NCI-H774 (cell line): ENCODE measurements around the gene DGKG.

Experiments used
- DNase-seq: peaks from one replicate; lab custom pipeline; 2025; lab: John Stamatoyannopoulos, UW

DGKG gene

DNA sequence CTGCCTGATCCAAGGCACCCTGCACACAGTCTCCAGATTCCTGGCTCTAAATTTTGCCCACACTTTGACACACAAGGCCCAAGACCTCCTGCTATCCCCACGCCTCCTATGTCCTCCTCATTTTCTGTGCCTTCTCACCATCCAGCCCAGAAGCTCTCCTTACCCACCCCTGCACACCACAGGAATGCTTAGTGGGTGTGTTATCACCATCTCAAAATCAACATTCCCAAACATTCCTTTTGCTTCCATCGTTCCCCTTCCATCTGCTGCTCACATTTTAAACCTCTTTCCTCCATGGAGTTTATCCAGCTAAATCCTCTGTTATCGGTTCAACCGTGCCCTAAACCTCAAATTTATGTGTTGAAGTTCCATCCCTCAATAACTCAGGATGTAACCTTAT is 43.9 kb downstream of the DGKG start:
- DNase-seq: no peak

DNA sequence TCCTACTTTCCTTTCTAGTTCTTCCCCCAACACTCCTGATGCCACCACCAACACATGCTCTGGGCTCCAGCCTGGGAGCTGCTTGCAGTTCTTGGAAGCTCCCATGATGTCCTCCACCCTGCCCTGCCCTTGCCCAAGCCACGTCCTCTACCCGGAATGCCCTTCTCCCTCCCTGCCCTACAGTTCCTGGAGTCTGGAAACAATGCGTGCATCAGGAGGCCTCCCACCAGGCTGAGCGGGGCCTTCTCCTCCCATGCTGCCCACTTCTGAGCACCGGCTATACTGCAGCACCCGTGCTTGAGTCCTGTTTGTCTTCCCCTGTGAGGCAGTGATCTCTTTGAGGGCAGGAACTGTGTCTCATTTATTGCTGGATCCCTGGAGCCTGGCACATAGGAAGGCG is 44.6 kb downstream of the DGKG start:
- no peak for DNase-seq

DNA sequence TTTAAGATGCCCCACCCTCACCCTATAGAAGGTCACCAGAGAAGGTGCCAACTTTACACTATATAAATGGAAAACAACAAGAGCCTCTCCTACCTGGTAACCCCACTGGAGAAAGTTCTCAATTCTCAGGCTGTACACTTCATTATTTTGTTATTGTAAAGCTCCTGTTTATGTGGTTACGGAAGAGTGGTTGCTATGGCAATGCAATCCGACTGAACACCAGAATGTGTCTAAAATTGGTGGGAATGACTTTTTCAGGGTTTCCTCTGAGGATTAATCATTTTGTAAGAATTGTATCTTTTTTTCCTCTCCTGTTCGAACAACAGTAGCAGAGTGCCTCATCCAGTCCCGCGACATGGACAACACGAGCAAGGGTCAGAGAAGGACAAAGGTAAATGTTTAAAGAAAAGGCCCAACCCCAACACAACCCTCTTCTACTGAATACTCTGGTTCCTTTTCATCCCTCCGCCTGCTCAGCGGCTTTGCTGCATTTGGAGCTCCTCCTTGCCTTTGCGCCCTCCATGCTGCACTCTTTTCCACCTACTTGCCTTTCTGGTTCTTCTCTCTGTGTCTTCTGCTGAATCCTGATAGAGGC is 45.3 kb downstream of the DGKG start:
- DNase-seq: no peak

DNA sequence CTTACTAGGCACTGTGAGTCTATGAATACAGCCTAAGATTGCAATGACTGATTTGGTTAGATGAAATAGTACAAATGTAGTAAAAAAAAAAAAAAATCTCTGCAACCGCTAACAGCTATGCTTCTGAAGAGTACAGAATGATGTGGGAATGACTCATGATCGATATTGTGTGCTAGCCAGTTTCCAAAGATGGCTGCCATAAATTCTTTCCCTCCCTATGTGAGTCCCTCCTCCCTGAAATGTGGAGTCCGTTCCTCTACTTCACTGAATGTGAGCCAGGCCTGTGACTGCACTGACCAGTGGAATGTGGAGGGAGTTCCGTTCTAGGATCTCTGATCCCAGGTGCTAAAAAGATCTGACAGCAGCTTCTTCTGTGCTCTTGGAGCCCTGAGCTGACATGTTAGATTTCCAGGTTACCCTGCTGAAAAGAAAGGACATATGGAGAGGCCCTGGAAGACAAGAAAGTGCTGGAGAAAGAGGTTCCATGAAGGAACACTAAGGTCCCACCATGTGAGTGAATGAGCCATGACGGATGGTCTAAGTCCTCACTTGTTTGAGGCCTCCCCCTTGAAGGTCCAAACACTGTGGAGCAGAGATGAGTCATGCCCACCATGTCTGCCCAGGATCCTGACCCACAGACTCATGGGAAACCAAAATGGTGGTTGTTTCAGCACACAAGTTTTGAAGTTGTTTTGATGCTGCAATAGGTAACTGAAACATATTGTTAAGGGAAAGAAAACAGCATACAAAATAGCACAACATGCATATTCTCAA is 46.3 kb downstream of the DGKG start:
- DNase-seq: no peak

DNA sequence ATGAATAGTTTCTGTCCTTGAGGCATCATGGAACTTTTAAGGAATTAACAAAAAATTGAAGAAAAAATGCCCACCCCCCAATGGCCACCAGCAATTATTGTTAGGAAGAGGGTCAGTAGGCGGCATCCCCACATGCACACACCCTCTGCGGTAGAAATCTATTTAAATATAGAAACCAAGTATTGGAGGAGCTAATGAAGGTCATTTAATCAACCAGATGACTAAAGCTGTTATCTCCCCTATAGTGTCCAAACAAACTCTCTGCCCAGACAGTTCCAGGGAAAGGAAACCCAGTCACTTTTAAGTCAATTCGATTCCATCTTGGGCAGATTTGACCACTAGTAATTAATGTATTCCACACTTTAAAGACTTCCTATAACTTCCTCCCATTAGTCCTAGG is 47.1 kb downstream of the DGKG start:
- no peak for DNase-seq

DNA sequence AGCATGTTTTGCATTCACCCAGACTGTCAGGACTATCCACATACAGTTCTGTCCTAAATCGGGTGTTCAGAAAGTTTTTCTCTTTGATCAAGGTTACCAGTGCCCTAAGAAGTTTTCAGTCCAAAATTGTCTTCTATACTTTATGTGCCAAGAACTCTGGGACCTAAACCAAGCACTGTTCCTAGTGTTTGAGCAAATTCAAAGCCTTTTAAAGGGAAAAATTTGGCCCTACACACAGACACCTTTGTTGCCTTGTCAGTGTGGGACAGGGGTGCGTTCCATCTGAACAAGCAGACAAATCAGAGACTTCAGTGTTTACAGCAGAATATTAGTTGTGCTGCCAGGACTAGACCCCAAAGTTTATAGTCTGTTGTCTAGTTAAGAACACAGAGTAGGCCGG is 50.6 kb downstream of the DGKG start:
- no peak for DNase-seq

DNA sequence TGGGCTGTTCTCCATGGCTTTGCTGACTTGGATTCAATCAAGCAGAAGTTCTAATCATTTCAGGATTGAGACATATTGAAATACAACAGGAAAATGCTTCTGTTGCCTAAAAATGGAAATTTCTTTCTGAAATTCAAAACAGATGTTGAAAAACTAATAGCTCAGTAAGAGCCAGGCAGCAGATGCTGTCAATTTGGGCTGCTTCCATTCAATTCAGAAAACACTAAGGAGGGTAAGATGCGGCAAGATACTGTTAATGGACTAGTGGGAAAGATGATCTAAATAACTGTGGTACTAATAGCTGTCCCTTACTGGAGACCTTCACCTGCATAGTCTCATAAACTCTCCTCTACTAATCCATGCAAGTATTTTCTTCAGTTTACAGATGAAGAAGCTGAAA is 53.5 kb downstream of the DGKG start:
- no peak for DNase-seq

DNA sequence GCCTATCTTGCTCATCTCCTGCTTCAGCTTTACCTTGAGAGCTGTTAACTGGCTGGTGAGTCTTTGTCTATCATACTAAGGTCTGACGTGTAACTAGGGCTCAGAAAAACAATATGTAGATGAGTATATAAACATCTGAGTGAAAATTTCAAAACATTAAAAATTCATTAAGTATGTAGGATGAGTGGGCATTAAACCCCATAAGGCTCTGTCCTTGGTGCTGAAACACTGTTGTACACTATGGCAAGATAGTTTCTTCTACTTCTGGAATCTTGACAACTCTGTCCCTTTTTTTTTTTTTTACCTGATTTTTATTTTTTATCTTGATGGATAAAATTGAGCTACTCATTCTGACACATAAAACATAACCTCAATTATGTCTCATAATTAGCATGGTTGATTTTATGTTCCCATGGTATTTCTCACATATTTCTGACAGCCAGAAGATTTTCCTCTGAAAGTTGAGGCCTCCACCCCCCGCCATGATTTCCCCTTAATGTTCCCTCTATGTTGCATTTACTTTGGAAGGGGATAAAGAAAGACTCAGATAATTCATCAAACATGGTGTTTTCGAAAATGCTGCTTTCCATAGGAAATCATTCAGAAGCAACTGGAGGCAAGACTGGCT is 54.3 kb downstream of the DGKG start:
- DNase-seq: no peak

DNA sequence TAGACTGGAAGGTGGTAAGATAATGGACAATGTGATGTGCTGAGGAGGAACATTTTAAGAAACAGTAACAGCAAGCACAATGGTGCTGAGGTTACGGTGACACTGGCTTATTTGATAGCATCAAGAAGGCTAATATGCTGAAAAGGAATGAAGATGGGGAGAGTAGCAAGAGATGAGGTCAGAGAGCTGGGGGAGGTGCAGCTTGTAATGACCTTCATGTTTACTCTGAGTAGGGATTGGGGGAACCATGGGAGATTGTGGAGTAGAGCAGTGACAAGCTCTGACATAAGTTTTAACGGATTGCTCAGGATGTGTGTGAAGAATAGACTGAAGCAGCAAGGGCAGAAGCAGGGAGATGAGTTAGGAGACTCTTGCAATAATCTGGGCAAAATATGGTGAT is 56.7 kb downstream of the DGKG start:
- DNase-seq: no peak

DNA sequence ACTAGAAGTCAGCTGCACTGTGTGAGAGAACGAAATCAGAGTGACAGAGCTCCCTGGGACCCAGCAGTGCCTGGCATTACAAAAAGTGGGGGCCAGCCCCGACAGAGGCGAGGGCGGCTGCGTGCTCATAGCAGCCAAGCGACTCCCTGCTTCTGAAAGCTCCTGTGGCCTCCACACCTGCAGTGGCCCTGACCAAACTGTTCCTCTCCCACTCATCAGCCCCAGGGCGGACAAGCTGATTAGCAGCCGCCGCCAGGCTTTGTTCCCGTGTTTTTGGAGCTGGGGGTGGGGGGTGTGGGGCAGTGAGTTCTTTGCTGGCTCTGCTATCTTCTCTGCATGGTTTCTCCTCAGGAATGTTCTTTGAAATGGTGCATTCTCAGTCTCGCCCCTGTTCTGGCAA is 58.1 kb downstream of the DGKG start:
- no peak for DNase-seq

DNA sequence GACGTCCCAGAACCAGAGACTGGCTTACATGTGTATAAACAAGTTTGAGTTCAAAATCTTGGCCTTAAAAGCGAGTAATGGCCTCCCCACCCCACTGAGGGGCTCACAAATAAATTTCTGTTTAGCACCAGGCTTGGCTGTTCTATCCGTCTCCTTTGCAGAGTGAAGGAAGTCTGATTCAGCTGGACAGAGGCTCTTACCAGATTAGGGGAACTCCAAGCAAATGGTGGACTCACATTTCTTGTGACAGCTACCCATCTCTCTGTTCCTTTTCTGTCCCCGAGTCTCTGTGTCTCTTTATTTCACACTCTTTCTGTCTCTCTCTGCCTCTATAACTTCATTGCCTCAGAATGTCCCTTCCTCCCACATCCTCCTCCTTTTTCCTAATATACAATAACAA is 62.7 kb downstream of the DGKG start:
- no peak for DNase-seq

DNA sequence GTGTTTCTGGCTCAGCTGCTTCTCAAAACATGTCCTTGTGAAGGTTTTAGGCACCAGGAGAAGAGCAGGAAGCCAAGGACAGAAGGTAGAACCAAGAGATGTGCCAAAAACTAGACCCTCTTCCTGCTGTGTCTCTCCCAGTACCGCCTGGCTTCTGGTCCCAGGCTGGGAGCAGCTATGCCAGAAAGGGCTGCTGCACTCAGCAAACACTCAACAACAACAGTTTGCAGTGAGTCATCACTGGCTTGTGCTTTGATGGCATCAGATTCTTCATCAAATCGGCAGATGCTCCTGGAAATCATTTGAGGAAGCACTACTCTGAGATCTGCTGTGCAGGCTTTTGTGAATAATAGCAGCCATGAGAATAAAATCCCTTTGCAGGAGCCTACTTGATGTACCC is 63.2 kb downstream of the DGKG start:
- no peak for DNase-seq

DNA sequence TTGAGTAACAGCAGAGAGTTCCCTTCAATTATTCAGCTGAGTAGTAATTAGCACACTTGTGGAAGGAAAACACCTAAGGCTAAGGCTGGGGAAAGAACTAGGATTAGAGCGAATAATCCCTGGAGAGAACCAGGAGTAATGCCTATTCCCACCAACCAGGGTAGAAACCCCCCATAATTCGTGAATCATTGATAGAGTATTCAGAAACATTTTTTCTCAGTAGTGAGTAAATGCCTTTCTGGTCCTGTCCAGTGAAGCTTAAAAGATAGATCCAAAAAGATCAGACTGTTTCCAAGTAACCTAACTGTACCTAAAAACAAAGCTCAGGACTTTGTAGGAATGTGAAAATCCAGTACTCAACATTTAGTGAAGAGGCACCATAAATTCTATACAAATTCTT is 71.2 kb downstream of the DGKG start:
- no peak for DNase-seq

DNA sequence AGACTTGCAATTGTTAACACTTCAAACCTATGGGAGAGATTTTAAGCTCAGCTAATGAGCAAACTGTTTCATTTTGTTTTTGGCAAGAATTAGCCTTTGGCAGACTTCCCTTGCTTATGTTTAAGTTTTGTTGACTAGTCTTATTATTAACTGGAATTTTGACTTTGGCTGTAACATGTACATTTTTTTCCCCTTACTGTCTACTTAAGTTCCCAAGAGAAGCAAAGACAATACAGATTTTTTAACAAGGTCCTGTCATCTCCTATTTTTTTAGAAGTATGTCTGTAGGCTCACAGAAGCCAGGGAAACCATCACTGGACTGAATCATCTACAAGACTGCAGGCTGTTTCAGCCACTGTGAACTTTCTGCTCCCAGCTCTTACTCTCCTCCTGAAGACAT is 74.3 kb downstream of the DGKG start:
- no peak for DNase-seq

DNA sequence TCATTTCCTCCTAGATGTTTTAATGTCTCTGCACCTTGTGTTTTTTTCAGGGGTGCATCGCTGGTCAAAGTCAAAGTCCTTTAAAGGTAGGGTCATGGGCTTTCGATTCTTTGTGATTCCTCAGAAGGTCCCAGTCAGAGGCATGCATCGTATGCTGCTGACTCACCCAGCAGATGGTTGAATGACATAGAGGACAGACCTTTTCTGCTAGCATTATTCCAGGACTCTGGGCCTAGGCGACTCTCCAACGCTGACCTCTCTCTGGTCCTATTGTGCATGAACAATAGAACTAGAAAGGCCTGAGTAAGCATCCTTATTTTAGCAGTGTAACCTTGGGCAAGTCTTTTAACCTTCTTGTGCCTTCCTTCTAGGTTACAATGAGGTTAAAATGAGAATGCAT is 75.9 kb downstream of the DGKG start:
- DNase-seq: no peak

DNA sequence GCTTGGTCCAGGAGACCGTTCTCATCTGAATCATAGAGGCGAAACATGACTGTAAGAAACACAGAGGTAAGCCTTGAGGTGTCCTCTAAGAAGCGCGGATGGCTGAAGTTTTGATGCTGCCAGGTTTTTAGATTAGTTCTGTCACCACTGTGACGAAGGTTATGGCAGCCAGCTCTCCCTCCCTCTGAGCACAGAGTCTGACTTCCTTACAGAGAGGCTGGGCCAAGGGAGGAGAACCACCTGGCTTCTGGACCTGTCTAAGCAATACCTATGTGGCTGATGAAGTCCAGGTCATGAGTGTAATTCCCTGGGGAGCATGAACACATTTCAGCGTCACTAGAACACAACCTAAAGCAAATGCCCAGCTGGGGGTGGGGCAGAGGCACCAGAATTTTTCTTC is 77.4 kb downstream of the DGKG start:
- DNase-seq: no peak

DNA sequence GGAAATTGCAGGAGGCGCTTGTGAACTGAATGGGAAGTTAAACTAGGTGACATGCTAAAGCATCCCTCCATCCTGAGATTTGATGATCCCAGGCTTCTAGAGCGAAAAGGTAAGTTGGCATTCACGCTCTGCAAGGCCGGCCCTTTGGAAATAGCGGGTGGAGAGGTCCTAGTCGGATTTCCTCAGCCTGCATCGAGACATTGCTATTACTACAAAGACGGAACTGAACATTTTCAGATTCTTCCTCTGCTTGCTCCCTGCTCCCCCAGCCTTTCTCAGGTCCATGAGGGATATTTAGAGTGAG is 77.7 kb downstream of the DGKG start:
- no peak for DNase-seq

DNA sequence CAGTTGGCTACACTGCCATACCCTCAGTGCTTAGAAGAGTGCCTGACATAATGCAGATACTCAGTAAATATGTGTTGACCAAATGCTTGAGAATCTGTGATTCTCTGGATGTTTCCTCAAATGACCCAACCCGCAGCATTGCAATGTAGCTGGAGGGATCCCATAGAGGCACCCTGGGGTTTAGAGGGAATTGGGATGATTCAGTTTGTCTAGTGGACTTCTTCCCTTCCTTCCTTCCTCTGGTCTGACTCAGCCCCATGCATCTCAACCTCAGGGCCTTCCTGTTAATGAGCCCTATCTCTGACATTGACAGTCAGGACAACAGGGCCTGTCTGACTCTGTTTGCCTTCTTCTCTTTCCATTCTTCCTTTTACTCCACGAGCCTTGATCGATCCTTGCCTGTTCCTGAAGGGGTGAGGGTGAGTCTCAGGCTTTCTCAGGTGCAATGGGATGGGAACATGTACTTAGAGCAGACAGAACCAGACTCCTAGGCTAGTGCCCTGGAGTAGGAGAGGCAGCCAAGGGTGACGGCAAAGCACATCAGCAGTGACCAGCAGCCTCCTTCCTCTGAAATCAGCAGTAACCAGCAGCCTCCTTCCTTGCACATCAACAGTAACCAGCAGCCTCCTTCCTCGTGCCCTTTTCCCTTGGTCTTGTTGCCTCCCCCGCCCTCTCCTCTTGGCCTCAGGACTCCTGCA is 78.2 kb downstream of the DGKG start:
- no peak for DNase-seq

DNA sequence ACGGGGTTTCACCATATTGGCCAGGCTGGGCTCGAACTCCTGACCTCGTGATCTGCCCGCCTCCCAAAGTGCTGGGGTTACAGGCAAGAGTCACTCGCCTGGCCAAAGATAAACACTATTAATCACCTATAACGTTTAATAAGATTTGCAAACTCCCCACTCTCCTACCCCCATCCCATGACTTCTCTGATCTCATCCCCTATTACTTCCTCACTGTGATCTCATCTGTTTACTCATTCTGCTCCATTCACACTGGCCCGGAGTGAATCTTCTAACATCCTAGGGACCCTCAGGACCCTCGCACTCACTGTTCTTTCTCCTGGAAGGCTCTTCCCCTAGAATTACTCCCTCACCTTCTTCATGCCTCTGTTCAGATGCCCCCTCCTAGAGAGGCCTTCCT is 78.9 kb downstream of the DGKG start:
- no peak for DNase-seq

DNA sequence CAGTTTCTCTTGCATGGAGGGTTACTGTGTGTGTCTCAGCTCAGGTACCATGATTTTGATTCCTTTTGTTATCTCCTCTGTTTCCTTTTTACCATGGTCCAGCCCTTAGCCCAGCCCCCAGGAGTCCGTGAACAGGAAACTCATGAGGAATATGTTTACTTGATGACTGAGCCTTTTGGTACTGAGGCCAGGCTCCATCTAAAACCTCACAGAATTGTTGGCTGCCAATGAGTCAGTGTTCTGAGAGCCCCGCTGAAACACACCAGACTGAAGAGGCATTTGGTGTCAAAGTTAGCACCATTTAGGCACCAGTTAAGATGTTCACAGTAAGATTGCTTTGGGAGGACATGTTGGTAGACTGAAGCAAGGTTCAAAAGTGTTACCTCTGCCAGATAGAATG is 80.9 kb downstream of the DGKG start:
- DNase-seq: no peak

DNA sequence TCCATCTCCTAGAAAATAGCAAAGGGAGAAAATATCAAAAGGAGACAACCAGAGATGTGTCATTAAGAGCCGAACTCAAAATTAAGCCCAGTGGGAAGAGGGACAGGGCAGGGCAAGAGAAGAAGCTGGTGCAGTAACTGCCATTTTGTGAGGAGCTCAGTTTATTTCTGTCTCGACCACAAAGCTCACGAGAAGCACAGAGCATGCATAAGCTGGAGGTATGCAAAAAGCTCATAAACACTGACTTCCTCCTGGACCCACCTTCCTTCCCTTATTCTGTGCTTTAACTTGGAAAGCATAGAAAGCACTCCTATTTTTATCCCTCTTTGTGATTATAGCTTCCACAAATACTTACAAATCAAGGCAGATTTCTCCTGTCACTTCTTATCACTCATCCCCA is 81.3 kb downstream of the DGKG start:
- DNase-seq: no peak

DNA sequence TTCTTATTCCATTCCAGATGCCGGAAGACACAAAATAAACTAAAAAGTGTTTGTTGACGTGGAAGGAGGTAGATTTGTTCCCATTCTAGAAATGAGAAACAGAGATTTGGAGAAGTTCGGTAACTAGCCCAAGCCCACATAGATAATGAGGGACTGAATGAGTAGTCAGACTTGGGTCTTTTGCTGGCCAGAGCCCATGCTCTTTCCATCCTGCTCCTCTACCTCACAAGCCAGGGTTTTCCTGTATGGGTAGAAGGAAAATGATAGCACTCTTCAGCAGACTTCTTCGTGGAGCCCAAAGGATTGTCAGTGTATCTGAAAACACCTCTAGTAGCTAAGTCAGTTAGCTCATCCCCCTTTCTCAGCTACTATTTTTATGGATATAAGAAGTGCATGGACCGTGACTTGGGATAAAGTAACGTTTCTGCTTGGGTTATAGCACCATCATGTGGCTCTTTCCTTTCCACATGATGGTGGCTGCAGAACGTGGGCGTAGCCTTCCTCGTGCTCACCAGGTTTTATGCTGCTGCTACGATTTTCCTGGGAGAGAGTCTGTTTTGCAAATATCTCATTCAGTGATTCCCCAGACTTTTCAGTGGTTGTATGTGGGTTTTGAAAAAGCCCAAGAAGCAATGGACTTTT is 84.6 kb downstream of the DGKG start:
- no peak for DNase-seq

DNA sequence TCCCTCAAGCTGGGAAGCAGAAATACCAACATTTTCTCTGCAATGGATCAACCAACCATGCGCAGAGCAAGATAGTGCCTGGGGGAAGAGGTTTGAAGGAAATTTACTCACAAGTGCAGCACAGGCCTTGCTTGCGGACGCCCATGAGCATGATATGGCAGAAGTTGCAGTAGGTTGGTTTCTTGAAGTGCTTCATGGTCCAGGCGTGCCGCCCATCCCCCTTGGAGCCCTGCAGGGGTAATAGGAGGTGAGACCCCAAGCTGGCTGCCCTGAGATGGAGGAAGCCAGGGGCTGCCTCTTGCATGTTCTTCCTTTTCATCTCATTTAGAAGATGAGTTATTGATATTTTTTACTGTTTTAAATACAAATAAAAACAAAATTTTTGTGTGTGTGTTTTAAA is 86.6 kb downstream of the DGKG start:
- no peak for DNase-seq
